Measurements from ENCODE around the gene GTF3C1. TPM values are rescaled to one million over a fixed set of nuclear protein-coding genes. Genes with fewer than 3 reads are reported as not detected.

GTF3C1 gene
- total RNA-seq, 2 experiments from 2014 or later, result 48.8 to 50.7 TPM

- CTCF ChIA-PET, result interaction anchor here (1.0 kb wide), 1 partner anchor 8 kb away, joined by 3 read pairs; no protein-coding TSS in a partner anchor
- H3K4me3 Mint-ChIP-seq, result no peak overlapping the region
- peaks cover 3% of the 10 kb centered on the region for H3K4me1 Mint-ChIP-seq
- intact Hi-C loops (cut with DNase I, micrococcal nuclease), result no loop called here
- no peaks in the 10 kb centered on the region for H3K9me3 Mint-ChIP-seq (ENCODE audit: low read depth)
- DNase-seq, result no peak
- H3K27ac Mint-ChIP-seq, result no peak overlapping the region
- no peaks in the 10 kb centered on the region for H3K27me3 Mint-ChIP-seq
- H3K36me3 Mint-ChIP-seq (ENCODE audit: low read depth), result peaks cover 63% of the 10 kb centered on the region
- ATAC-seq, result no peak
- POLR2A ChIA-PET, result no interaction called here
Measured at GRCh38 chr16:27534256-27534655, 15.5 kb downstream of the GTF3C1 start.

DNA sequence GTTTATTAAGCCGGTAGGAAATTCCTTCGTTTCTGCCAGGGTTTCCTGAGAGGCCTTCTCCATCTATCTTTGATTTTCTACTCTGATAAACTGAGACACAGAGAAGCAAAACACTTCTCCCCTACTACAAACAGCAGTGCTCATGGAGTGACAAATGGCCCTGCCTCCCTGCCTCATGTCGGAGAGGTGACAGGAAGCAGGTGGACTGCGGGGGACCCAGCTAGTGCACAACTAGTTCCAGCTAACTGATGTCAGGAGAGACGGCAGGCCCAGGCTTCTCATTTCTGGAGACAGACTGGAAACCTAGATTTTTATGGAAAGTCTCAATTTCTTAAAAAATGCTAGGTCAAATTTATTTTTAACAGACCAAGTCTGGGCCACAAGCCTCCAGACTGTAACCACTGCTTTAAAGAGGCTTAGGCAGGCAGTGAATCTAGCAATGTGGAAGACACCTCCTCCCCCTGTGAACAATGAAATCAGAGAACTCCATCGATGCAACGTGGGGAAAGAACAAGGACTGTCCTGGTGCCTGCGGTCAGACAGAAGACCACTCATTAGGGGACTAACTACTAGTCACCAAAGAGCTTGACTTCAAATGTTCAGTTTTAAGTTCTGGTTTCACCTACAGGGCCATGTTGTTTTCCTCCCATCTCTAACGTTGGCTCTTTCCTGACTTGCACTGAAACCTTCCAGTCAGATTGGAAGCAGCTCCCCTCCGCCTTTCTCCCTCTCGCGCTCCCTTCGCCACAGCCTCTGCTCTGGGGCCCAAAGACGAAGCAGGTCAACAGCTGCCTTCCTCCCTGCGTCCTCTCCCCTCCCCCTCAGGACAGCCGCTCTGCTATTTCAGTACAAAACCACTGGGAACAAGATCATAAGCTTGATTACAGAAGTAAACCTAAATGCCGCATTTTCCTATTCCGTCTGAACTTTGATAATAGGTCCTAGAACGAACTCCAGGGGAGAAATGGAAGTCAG lies 17.6 kb downstream of the GTF3C1 start:
- intact Hi-C loops (cut with DNase I, micrococcal nuclease), result no loop called here
- no peaks in the 10 kb centered on the region for H3K27me3 Mint-ChIP-seq
- no peaks in the 10 kb centered on the region for H3K9me3 Mint-ChIP-seq (ENCODE audit: low read depth)
- ChIA-PET CTCF (interaction anchor here (1.0 to 1.4 kb wide), 2 partner anchors 9 to 17 kb away, joined by 3 to 4 read pairs; no protein-coding TSS in a partner anchor), POLR2A (interaction anchor here (0.8 kb wide), 1 partner anchor 10 kb away, joined by 7 read pairs; no protein-coding TSS in a partner anchor)
- no peak for ATAC-seq
- no peak overlapping the region for H3K4me3 Mint-ChIP-seq
- peaks cover 59% of the 10 kb centered on the region for H3K36me3 Mint-ChIP-seq (ENCODE audit: low read depth)
- peaks cover 3% of the 10 kb centered on the region for H3K4me1 Mint-ChIP-seq
- peak overlapping the region; percentile 4 for H3K27ac Mint-ChIP-seq
- no peak for DNase-seq

GRCh38 chr16:27531186-27531585 lies 18.5 kb downstream of the GTF3C1 start:
- ATAC-seq, result no peak
- intact Hi-C loops (cut with DNase I, micrococcal nuclease), result no loop called here
- Mint-ChIP-seq H3K4me1 (peaks cover 3% of the 10 kb centered on the region), H3K36me3 (ENCODE audit: low read depth) (peaks cover 56% of the 10 kb centered on the region), H3K9me3 (ENCODE audit: low read depth) (no peaks in the 10 kb centered on the region), H3K4me3 (no peak overlapping the region), H3K27ac (no peak overlapping the region), H3K27me3 (no peaks in the 10 kb centered on the region)
- ChIA-PET POLR2A (no interaction called here), CTCF (no interaction called here)
- DNase-seq, result no peak

DNA sequence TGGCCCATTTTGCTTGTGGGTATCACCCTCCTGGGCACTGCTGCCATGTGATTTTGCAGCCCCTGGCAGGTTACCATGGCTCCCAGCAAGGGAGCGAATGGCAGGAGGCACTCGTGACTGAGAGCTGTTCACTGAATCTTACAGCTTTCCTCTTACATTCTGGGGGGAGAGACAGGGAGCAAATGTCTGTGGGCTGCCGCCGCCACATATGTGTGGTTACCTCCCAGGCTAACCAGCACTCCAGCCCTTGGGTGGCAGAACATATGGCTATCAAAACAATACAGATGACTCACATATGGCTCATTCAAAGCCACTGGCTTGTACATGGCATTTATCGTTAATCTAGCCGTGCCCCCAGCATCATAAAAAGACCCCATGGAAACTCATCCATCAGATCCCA lies 19.8 kb downstream of the GTF3C1 start:
- DNase-seq, result no peak
- ChIA-PET CTCF (interaction anchor here (1.4 kb wide), 1 partner anchor 20 kb away, joined by 3 read pairs; the partner anchor contains the start of genes GTF3C1 and KATNIP), POLR2A (no interaction called here)
- Mint-ChIP-seq H3K4me3 (no peak overlapping the region), H3K4me1 (peaks cover 3% of the 10 kb centered on the region), H3K9me3 (ENCODE audit: low read depth) (no peaks in the 10 kb centered on the region), H3K36me3 (ENCODE audit: low read depth) (peaks cover 52% of the 10 kb centered on the region), H3K27ac (no peak overlapping the region), H3K27me3 (no peaks in the 10 kb centered on the region)
- intact Hi-C loops (cut with DNase I, micrococcal nuclease), result no loop called here
- no peak for ATAC-seq

DNA sequence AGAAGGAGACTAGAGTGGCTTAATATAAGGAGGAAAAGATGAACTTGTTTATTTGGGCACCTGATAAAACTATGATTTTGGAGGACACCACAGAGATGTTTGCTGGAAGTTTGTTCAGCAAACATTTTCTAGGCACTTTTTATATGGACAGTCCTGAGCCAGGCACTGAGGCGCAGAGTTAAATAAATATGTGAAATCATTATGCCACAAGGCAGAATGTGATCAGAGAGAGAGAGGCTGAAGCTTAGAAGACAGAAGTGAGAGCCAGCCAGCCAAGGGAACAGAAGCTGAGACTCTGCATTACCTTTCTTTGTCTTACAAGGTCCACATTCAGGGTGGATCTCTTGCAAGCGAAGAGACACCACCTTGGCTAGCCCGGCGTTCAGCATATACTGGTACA lies 21.4 kb downstream of the GTF3C1 start:
- DNase-seq (no peak), ATAC-seq (no peak)
- H3K4me1 Mint-ChIP-seq, result peaks cover 3% of the 10 kb centered on the region
- no peaks in the 10 kb centered on the region for H3K9me3 Mint-ChIP-seq (ENCODE audit: low read depth)
- no peak overlapping the region for H3K27ac Mint-ChIP-seq
- intact Hi-C loops (cut with DNase I, micrococcal nuclease), result no loop called here
- H3K36me3 Mint-ChIP-seq (ENCODE audit: low read depth), result peaks cover 45% of the 10 kb centered on the region
- ChIA-PET POLR2A (no interaction called here), CTCF (interaction anchor here (0.6 kb wide), 1 partner anchor 51 kb away, joined by 3 read pairs; no protein-coding TSS in a partner anchor)
- no peaks in the 10 kb centered on the region for H3K27me3 Mint-ChIP-seq
- H3K4me3 Mint-ChIP-seq, result no peak overlapping the region

DNA sequence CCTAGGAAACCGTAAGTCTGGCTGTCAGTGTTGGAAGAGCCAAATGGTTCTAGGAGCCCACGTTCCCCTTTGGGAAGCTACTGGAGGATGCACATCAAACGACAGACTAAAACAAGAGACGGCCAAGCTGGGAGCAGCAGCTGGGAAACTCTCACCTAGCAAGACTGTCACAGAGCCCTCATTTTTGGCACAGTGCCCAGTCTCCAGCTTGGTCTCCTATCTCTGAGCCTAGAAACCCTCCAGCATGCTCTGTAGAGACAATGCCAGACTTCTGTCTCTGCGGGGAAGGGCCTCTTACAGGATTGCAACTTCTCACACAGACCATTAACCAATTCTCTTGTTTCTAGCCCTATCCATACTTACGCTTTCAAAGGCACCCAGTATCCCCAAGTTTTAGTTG lies 23.5 kb downstream of the GTF3C1 start:
- ChIA-PET POLR2A (no interaction called here), CTCF (no interaction called here)
- Mint-ChIP-seq H3K27me3 (no peaks in the 10 kb centered on the region), H3K27ac (no peak overlapping the region), H3K9me3 (ENCODE audit: low read depth) (no peaks in the 10 kb centered on the region), H3K36me3 (ENCODE audit: low read depth) (peaks cover 35% of the 10 kb centered on the region), H3K4me3 (no peak overlapping the region), H3K4me1 (no peaks in the 10 kb centered on the region)
- ATAC-seq (no peak), DNase-seq (peak; percentile 14)
- intact Hi-C loops (cut with DNase I, micrococcal nuclease), result no loop called here

- DNase-seq, result no peak
- Mint-ChIP-seq H3K4me3 (no peak overlapping the region), H3K27ac (no peak overlapping the region), H3K36me3 (ENCODE audit: low read depth) (peaks cover 13% of the 10 kb centered on the region), H3K9me3 (ENCODE audit: low read depth) (no peaks in the 10 kb centered on the region), H3K4me1 (no peaks in the 10 kb centered on the region), H3K27me3 (no peaks in the 10 kb centered on the region)
- ChIA-PET CTCF (interaction anchor here (1.5 kb wide), 1 partner anchor 10 kb away, joined by 3 read pairs; no protein-coding TSS in a partner anchor), POLR2A (interaction anchor here (0.7 kb wide), 1 partner anchor 42 kb away, joined by 7 read pairs; no protein-coding TSS in a partner anchor)
- ATAC-seq, result no peak
- intact Hi-C loops (cut with DNase I, micrococcal nuclease), result no loop called here
Measured at GRCh38 chr16:27522173-27522707, 27.5 kb downstream of the GTF3C1 start.

DNA sequence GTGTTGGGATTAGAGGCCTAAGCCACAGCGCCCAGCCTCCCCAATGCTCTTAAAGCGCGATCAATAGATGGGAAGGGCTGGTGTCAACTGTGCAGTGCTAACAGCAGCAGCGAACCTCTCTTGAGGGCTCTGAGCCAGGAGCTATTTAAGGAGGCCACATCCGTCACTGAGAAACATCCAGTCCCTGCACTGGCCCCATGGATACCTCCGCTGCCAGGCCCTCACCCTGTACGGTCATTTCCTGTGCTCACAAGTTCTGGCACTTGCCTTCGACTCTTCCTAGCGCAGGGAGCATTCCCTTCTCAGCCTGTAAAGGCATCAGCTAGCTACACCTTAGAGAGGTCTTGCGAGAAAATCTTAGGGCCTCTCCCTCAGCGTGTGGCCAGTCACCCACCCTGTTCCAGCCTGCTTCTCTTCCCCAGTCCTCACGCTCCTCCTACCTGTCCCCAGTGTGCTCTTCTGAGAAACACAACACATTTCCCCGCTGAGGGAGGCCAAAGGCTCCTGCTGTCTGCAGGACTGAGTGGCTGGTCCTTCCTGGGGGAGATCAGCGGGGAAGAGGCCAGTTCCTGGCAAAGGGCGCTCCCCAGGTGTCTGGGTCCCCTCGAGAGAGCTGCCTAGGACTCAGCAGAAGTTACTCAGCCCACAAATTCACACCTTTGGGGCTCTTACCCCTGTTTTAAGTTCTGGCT lies 28.6 kb downstream of the GTF3C1 start:
- POLR2A ChIA-PET, result no interaction called here
- H3K9me3 Mint-ChIP-seq (ENCODE audit: low read depth), result no peaks in the 10 kb centered on the region

GRCh38 chr16:27518226-27518625 lies 31.5 kb downstream of the GTF3C1 start:
- Mint-ChIP-seq H3K27me3 (no peaks in the 10 kb centered on the region), H3K9me3 (ENCODE audit: low read depth) (no peaks in the 10 kb centered on the region), H3K4me3 (no peak overlapping the region), H3K27ac (no peak overlapping the region), H3K4me1 (no peaks in the 10 kb centered on the region), H3K36me3 (ENCODE audit: low read depth) (peaks cover 14% of the 10 kb centered on the region)
- CTCF ChIA-PET, result interaction anchor here (0.6 kb wide), 2 partner anchors 51 to 367 kb away, joined by 3 to 4 read pairs; no protein-coding TSS in a partner anchor
- intact Hi-C loops (cut with DNase I, micrococcal nuclease), result no loop called here
- DNase-seq, result no peak
- POLR2A ChIA-PET, result no interaction called here
- no peak for ATAC-seq

More for the DNA sequence above, 28.6 kb downstream of the GTF3C1 start:
- H3K4me3 Mint-ChIP-seq, result no peak overlapping the region
- H3K27ac Mint-ChIP-seq, result no peak overlapping the region
- ATAC-seq, result no peak
- H3K27me3 Mint-ChIP-seq, result no peaks in the 10 kb centered on the region
- intact Hi-C loops (cut with DNase I, micrococcal nuclease), result no loop called here
- H3K4me1 Mint-ChIP-seq, result no peaks in the 10 kb centered on the region
- H3K36me3 Mint-ChIP-seq (ENCODE audit: low read depth), result peaks cover 8% of the 10 kb centered on the region
- no peak for DNase-seq
- CTCF ChIA-PET, result interaction anchor here (1.1 to 1.5 kb wide), 2 partner anchors 9 to 10 kb away, joined by 3 to 5 read pairs; no protein-coding TSS in a partner anchor

GRCh38 chr16:27517664-27518063 lies 32.0 kb downstream of the GTF3C1 start:
- ChIA-PET POLR2A (no interaction called here), CTCF (no interaction called here)
- Mint-ChIP-seq H3K4me3 (no peak overlapping the region), H3K9me3 (ENCODE audit: low read depth) (no peaks in the 10 kb centered on the region), H3K27me3 (no peaks in the 10 kb centered on the region), H3K36me3 (ENCODE audit: low read depth) (peaks cover 12% of the 10 kb centered on the region), H3K4me1 (no peaks in the 10 kb centered on the region), H3K27ac (no peak overlapping the region)
- intact Hi-C loops (cut with DNase I, micrococcal nuclease), result no loop called here
- ATAC-seq (no peak), DNase-seq (no peak)

GRCh38 chr16:27516365-27516764 lies 33.3 kb downstream of the GTF3C1 start:
- Mint-ChIP-seq H3K4me3 (no peak overlapping the region), H3K27me3 (no peaks in the 10 kb centered on the region), H3K27ac (no peak overlapping the region), H3K4me1 (no peaks in the 10 kb centered on the region), H3K9me3 (ENCODE audit: low read depth) (no peaks in the 10 kb centered on the region), H3K36me3 (ENCODE audit: low read depth) (peaks cover 11% of the 10 kb centered on the region)
- CTCF ChIA-PET, result interaction anchor here (0.8 to 1.8 kb wide), 3 partner anchors 44 to 631 kb away, joined by 3 to 5 read pairs (median 3); no protein-coding TSS in a partner anchor
- intact Hi-C loops (cut with DNase I, micrococcal nuclease), result no loop called here
- ATAC-seq (no peak), DNase-seq (no peak)
- POLR2A ChIA-PET, result interaction anchor here (0.6 kb wide), 1 partner anchor 37 kb away, joined by 5 read pairs; no protein-coding TSS in a partner anchor
